GM21619 (cell line): ENCODE results near the gene PROB1.
"Not testable (repeated sequence)": the region's sequence is repeated elsewhere in the genome, so short reads cannot be mapped to it uniquely, and the experiment has no call there.

Experiments used
- ATAC-seq: cut with Tn5 transposase; IDR thresholded peaks from one replicate; pipeline ENCODE4 v1.9.1; 2021; ENCODE audit not compliant: unreplicated experiment

PROB1 gene

GRCh38 chr5:139414581-139415130, 19.8 kb upstream of the PROB1 start:
- no peak for ATAC-seq

DNA sequence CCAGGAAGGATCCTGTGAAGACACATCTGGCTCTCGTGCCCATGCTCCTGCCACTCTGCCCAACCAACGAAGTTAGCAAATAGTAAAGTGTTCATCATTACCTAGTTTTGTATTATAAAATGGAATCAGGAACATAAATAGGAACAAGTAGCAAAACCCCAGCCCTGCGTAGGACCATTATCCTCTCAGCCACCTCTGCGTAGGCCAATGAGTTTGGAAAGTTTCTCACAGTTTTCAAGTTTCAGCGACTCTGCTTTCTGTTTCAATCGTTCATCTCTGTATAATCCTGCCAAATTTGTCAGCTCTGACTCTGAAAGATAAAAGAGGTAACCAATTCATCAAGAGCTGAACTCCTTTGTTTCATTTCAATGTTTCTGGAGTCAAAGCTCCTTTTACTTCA, 19.1 kb upstream of the PROB1 start:
- ATAC-seq, result no peak

- no peak for ATAC-seq
Measured at GRCh38 chr5:139413153-139413552, 18.2 kb upstream of the PROB1 start.

DNA sequence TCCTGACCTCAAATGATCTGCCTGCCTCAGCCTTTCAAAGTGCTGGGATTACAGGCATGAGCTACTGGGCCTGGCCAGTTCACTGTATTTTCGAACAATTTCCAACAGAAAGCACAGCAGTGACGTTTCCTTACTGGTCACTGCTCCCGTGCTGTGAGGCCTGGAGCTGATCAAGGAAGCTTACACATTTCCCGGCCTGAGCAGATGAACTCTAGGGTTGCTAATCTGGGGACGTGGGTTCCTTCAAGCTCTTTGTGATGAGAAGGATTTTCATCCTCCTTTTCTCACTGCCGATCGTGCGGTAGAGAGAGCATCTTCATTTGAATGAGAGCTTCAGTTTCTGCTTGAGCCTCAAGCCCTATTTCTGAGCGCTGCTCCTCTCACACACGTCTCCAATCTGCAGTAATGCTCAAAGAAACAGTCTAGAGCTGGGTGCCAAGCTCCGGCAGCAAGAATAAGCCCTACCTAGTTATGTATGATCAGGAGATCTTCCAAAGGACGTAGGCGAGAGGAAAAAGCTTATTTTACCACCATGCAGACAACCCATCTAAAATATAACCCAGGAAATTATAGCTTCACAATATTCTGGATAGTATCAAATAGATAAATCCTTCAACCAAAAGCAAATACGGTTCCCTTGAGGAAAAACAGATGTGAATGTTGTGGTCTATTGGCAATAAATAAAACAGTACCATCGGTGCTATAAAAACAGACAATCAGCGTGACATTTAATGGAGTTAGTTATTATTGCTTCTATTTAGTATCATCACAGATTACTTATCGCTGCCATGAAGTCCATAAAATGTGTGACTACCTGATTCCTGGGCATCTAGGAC, 16.3 kb upstream of the PROB1 start:
- ATAC-seq, result no peak

GRCh38 chr5:139410121-139410992, 15.5 kb upstream of the PROB1 start:
- no peak for ATAC-seq

DNA sequence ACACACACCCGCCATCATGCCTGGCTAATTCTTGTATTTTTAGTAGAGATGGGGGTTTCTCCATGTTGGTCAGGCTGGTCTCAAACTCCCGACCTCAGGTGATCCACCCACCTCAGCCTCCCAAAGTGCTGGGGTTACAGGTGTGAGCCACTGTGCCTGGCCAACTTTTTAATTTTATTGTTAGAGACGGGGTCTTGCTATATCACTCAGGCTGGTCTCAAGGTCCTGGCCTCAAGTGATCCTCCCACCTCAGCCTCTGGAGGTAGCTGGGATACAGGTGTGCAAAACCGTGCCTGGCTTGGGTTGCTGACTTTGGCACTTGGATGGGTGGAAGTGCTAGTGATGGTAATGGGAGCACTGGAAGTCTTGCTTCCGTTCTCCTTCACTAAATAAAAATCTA, 14.2 kb upstream of the PROB1 start:
- not testable (repeated sequence) for ATAC-seq

DNA sequence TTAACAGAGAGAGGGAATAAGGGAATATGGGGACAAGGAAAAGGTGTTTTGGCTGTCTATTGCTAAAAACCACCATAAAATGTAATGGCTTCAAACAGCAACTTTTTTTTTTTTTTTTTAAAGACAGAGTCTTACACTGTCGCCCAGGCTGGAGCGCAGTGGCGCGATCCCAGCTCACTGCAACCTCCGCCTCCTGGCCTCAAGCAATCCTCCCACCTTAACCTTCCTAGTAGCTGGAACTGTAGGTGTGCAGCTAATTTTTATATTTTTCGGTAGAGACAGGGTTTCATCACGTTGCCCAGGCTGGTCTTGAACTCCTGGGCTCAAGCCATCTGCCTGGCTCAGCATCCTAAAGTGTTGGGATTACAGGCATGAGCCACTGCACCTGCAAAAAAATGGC, 13.3 kb upstream of the PROB1 start:
- ATAC-seq, result no peak

GRCh38 chr5:139407517-139407916, 12.6 kb upstream of the PROB1 start:
- no peak for ATAC-seq

GRCh38 chr5:139406963-139407362, 12.1 kb upstream of the PROB1 start:
- ATAC-seq, result no peak

GRCh38 chr5:139404484-139404840, 9.6 kb upstream of the PROB1 start:
- ATAC-seq, result no peak

DNA sequence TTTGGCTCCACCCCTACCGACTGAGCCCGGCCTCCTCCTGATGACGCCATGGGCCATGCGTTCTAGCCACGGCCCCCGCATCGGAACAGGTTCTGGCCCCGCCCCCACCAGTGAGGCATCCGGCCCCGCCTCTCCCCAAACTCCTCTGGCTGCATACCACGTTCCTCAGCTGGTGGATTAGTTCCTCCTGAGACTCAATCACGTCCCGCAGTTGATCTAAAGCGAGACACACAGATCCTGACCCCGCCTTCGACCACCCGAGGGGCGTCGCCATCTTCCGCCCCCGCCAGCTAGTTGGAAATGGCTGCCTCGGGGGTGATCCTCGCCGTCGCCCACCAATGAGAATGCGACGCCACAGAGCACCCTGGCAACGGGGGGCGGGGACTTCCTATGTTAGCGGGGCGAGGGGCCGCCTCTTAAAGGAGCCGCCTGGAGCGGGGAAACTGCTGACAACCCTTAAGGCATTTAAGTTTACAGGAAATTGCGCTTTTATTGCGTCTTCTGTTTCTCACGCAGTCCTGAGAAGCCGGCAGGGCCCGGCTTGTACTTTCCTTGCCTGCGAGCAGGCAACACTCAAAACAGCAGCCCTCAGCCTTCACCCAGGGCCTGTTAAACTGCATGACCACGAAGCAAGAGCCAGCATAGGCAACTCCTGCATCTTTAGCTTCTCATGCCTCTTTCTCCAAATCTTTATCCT, 9.0 kb upstream of the PROB1 start, which contains the start of gene SPATA24:
Gene SPATA24, minus strand, starts transcription at position 303 of the 697 bp plus-strand sequence. Its CDS starts 29 bp downstream, at position 274.
- peak; percentile 79 for ATAC-seq

- ATAC-seq, result no peak
Measured at GRCh38 chr5:139403418-139403786, 8.5 kb upstream of the PROB1 start.

DNA sequence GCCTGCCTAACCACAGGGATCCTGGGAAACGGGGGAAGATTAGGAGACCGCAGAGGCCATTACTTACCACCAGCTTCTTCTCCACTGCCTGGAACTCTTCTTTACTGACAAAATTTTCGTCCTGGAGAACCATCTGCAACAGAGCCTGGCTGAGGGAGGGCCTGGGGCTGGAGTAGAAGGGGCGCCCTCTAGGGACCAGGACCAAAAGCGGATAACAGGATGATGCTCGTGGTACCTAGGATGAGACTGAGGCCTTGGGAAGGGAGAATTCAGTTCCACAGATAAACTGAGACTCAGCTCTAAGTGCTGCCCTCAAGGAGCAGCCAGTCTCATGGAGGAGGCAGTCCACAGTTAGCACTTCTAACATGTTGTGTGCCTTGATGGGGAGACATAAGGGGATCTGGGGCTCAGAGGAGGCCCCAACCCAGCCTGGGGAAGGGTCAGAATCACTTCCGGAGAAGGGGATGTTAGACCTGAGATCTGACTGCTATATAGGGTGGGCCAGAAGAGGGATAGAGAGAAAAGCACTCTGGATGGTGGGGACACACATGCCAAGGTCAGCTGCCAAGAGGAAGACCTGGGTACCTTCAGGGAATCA, 7.8 kb upstream of the PROB1 start:
- ATAC-seq, result no peak

DNA sequence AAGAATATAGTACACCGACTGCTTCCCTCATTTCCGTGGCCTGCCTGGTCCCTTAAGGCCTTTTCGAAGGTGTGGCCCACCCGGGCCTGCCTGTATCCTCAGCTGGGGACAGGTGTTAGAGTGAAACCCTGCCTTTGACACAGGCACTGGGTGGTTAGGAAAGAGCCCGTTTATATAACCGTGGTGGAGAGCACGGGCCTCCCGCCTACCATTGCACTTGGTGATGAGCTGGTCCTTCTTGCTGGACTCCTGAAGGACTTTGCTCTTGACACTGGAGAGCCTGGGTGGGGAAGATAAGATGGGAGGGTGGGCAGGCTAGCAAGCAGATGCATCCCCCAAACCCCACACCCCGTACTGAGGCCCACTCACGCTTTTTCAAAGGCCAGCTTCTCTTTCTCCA, 6.6 kb upstream of the PROB1 start:
- ATAC-seq, result no peak

GRCh38 chr5:139399501-139400121, 4.7 kb upstream of the PROB1 start:
- ATAC-seq, result peak; percentile 24

DNA sequence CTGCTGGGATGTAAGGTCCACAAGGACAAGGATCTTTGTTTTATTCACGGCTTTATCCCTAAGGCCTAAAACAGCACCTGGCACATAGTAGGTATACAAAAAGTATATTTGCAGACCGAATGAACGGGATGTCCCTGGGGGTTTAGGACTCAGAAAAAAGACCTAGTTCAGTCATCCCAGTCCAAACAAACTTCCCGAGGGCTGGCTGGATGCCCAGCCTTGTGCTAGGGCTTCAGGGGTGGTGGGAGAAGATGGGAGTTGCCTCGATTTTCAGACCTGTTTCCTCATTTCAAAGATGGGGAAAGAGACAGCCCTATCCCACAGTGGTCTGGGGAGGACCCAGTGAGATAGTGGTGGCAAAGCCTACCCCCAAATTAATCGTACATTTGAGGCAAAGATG, 3.0 kb upstream of the PROB1 start:
- no peak for ATAC-seq

DNA sequence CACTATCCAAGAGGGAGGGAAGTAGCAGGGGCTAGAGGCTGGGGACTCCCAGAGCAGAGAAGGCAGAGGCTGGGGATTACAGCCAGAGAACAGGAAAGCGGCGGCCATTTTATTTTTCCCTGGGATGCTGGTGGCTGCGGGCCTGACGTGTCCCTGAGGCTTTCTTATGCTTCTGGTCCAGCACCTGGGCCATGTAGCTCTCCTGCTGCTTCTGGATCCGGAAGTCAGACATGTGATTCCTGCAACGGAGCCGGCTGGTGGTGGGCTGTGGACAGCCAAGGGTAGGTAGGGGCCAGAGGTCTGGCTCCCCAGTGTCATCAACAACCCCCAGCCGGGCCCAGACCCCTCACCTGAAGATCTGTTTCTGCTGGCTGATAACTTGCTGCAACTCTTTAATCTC, 1.8 kb upstream of the PROB1 start:
- no peak for ATAC-seq

- ATAC-seq, result no peak
Measured at GRCh38 chr5:139395844-139396640, 1.1 kb upstream of the PROB1 start.

GRCh38 chr5:139394123-139394653, 716 bp downstream of the PROB1 start:
- no peak for ATAC-seq
